ENCODE results near the gene SIK3. TPM values are rescaled to one million over a fixed set of nuclear protein-coding genes. Genes with fewer than 3 reads are reported as not detected.

Gene SIK3
- total and polyA plus RNA-seq, 4 donors, result 6.4 to 64.2 (median 39.0) TPM

DNA sequence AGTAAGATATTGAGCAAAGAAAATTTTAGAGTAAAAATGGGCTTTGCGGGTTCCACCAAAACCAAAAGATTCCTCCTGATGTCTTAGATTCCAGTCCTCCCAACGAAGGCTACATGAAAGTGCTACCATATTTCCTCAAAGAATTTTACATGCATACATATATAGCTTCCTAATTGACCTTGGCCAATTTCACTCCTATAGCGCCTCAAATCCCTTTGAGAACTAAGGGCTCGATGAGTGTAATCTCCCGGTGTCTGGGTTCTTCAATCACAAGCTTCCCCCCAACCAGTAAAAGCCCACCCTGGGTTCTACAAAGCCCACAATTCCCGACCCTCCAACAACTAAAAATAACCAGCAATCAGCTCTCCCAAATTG is 1.2 kb downstream of the SIK3 start:
- H3K4me1 ChIP-seq (ENCODE audit: control insufficient read depth in 1 of 2, insufficient read depth in 2 of 2, low read length in 2 of 2), result peaks cover 2 to 4% of the 10 kb centered on the region in 2 donors

DNA sequence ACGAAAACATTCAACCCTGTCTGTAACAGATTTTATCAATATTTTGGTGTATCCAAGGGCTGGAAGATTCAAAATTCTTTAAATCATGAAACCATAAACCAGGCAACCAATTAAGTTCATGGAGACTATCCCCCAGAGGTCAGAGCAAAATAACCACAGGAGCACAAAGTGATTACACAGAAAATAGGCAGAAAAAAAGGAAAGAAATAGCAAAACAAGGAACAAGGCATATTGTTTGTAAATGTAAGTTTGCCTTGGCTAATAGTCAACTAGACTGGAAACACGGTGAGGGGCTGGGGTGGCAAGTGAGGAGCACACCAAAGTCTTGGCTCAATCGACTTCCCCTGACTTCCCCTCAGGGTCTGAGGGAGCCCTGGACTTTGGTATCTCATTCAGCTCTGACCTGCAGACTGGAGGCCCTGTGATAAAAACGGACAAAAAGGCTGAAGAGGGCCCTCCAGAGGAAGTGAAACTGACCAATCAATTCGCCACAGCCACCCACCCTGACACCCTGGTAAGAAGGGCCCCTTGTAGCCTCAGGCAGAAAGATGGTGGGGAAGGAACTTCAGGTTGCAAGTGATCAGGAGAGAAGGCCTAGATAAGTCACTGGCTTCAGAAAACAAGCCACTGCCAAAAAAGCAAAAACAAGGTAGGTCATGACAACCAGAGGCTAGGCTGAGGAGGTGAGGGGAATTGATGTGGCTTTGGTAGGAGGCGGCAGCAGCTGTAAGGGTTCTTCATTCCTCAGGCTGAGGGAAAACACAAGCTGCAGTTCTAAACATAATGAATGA is 1.8 kb downstream of the SIK3 start:
- Histone ChIP-seq H3K9me3 (ENCODE audit: control insufficient read depth, low read length) (no peaks in the 10 kb centered on the region), H3K27ac (ENCODE audit: low read depth in 1 of 2, low read length in 2 of 2) (peak overlapping the region; percentile 16 to 53), H3K4me3 (ENCODE audit: low read length in 2 of 2) (peak overlapping the region in 1 of 2 donors; percentile 97), H3K4me1 (ENCODE audit: control insufficient read depth in 1 of 2, insufficient read depth in 2 of 2, low read length in 2 of 2) (peaks cover 2 to 4% of the 10 kb centered on the region in 2 donors), H3K27me3 (ENCODE audit: control insufficient read depth in 1 of 2, insufficient read depth in 2 of 2, low read length in 1 of 2) (no peaks in the 10 kb centered on the region), H3K36me3 (ENCODE audit: control insufficient read depth in 1 of 2, insufficient read depth in 2 of 2, low read length in 1 of 2) (no peaks in the 10 kb centered on the region)
- no peak for ATAC-seq (ENCODE audit: low FRiP score)
- intact Hi-C loops (cut with DNase I), result loop anchor here in 1 of 2 donors (10.0 kb wide), 1 partner anchor 112 kb away; no protein-coding TSS in a partner anchor
- no peak for DNase-seq
- 52 to 54% methylated on average over 6 of the region's 6 CpGs for WGBS, 2 donors

More for the DNA sequence above, 1.2 kb downstream of the SIK3 start:
- Histone ChIP-seq H3K4me3 (ENCODE audit: low read length in 2 of 2) (peak overlapping the region; percentile 93 to 97), H3K36me3 (ENCODE audit: control insufficient read depth in 1 of 2, insufficient read depth in 2 of 2, low read length in 1 of 2) (no peaks in the 10 kb centered on the region), H3K9me3 (ENCODE audit: control insufficient read depth, low read length) (no peaks in the 10 kb centered on the region), H3K27ac (ENCODE audit: low read depth in 1 of 2, low read length in 2 of 2) (peak overlapping the region; percentile 64 to 81), H3K27me3 (ENCODE audit: control insufficient read depth in 1 of 2, insufficient read depth in 2 of 2, low read length in 1 of 2) (no peaks in the 10 kb centered on the region)
- 47 to 50% methylated on average over 6 of the region's 6 CpGs for WGBS, 2 donors
- intact Hi-C loops (cut with DNase I), result loop anchor here in 1 of 2 donors (10.0 kb wide), 1 partner anchor 112 kb away; no protein-coding TSS in a partner anchor
- ATAC-seq (ENCODE audit: low FRiP score) (no peak), DNase-seq (no peak)

DNA sequence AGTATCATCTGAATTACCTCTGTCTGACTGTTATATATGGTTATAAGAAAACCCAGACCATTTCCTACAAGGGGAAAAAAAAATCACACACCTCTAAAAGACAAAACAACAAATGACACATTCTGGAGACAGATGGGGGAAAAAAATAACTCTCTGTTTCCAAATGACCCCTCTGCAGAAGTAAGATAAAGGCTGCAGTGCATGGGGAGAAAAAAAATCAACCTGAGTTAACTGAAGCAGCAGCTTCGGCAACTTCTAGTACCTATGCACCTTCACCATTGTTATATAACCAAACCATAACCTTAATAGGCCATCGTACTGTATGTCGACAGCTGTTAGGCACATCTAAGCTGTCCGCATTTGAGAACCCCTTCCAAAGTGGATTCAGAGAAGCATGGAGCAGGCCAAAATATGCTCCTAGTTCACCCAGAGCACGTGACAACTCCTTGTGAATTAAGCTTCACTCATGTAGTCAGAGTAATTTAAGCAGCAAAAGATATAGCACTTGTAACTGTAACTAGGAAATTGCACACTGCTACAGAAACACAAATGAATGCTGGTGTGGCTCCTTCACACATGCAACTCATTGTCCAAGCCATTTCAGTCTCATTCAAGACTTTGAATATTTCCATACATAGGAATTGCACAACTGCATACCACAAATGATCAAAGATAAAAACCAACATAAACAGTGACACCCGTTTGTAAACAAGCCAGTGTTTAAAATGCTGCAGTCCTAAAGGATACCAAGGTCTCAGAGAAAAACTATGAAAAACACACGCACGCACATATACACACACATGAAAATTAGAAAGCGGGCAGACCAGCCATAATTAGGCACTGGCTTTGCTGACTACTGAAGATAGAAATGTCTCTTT is 2.7 kb downstream of the SIK3 start:
- no peak for DNase-seq
- Histone ChIP-seq H3K4me1 (ENCODE audit: control insufficient read depth in 1 of 2, insufficient read depth in 2 of 2, low read length in 2 of 2) (peaks cover 3 to 4% of the 10 kb centered on the region in 2 donors), H3K27ac (ENCODE audit: low read depth in 1 of 2, low read length in 2 of 2) (peak overlapping the region in 1 of 2 donors; percentile 21), H3K27me3 (ENCODE audit: control insufficient read depth in 1 of 2, insufficient read depth in 2 of 2, low read length in 1 of 2) (no peaks in the 10 kb centered on the region), H3K9me3 (ENCODE audit: control insufficient read depth, low read length) (no peaks in the 10 kb centered on the region), H3K36me3 (ENCODE audit: control insufficient read depth in 1 of 2, insufficient read depth in 2 of 2, low read length in 1 of 2) (no peaks in the 10 kb centered on the region), H3K4me3 (ENCODE audit: low read length in 2 of 2) (no peak overlapping the region)
- no peak for ATAC-seq (ENCODE audit: low FRiP score)
- intact Hi-C loops (cut with DNase I), result loop anchor here in 1 of 2 donors (10.0 kb wide), 1 partner anchor 111 kb away; no protein-coding TSS in a partner anchor
- 39 to 49% methylated on average over 9 of the region's 9 CpGs for WGBS, 2 donors

- no peak overlapping the region for H3K4me3 ChIP-seq (ENCODE audit: low read length in 2 of 2)
- WGBS, 2 donors, result 4% methylated on average over 4 of the region's 4 CpGs
- no peak overlapping the region for H3K27ac ChIP-seq (ENCODE audit: low read depth in 1 of 2, low read length in 2 of 2)
- H3K4me1 ChIP-seq (ENCODE audit: control insufficient read depth in 1 of 2, insufficient read depth in 2 of 2, low read length in 2 of 2), result peaks cover 3 to 4% of the 10 kb centered on the region in 2 donors
- H3K36me3 ChIP-seq (ENCODE audit: control insufficient read depth in 1 of 2, insufficient read depth in 2 of 2, low read length in 1 of 2), result no peaks in the 10 kb centered on the region
- ATAC-seq (ENCODE audit: low FRiP score) (no peak), DNase-seq (no peak)
- H3K27me3 ChIP-seq (ENCODE audit: control insufficient read depth in 1 of 2, insufficient read depth in 2 of 2, low read length in 1 of 2), result no peaks in the 10 kb centered on the region
- H3K9me3 ChIP-seq (ENCODE audit: control insufficient read depth, low read length), result no peaks in the 10 kb centered on the region
- intact Hi-C loops (cut with DNase I), result loop anchor here in 1 of 2 donors (10.0 kb wide), 1 partner anchor 110 kb away; no protein-coding TSS in a partner anchor
These were observed 3.5 kb downstream of the SIK3 start for GRCh38 chr11:117094776-117095175.

DNA sequence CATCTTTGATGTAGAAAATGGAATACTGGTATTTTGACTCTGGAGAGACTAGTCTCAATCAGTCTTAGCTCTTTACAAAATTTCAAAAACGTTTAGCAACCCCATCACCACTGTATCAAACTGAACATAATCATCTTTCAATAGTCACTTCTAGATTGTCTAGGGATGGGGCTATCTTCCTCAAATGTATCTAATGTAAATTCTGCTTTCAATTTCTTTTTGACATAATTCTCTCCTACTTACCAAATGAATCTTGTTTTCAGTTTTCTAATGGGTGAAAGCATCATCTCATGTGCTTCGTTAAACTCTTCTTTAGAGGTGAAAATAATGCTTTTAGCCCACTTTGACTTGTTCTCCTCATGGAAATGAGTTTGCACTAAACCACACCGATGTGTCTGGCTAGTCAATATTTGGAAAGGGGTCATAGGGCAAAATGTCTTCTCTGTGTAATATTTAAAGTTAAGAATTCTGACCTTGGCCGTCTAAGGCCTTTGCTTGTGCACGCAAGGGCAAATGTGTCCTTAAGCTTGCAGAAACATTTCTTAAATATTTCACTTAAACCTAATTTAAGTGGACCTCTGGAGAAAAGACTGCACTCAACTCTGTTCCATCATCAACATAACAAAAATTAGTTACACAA is 5.2 kb downstream of the SIK3 start:
- no peaks in the 10 kb centered on the region for H3K9me3 ChIP-seq (ENCODE audit: control insufficient read depth, low read length)
- peaks cover 1 to 4% of the 10 kb centered on the region in 2 donors for H3K4me1 ChIP-seq (ENCODE audit: control insufficient read depth in 1 of 2, insufficient read depth in 2 of 2, low read length in 2 of 2)
- no peak overlapping the region for H3K4me3 ChIP-seq (ENCODE audit: low read length in 2 of 2)
- H3K27ac ChIP-seq (ENCODE audit: low read depth in 1 of 2, low read length in 2 of 2), result peak overlapping the region in 1 of 2 donors; percentile 21
- WGBS, 2 donors, result 9 to 19% methylated on average over 5 of the region's 5 CpGs
- no peaks in the 10 kb centered on the region for H3K27me3 ChIP-seq (ENCODE audit: control insufficient read depth in 1 of 2, insufficient read depth in 2 of 2, low read length in 1 of 2)
- DNase-seq (no peak), ATAC-seq (ENCODE audit: low FRiP score) (no peak)
- H3K36me3 ChIP-seq (ENCODE audit: control insufficient read depth in 1 of 2, insufficient read depth in 2 of 2, low read length in 1 of 2), result no peaks in the 10 kb centered on the region
- intact Hi-C loops (cut with DNase I), result loop anchor here in 1 of 2 donors (10.0 kb wide), 1 partner anchor 108 kb away; no protein-coding TSS in a partner anchor

GRCh38 chr11:117091753-117092477 is 6.3 kb downstream of the SIK3 start:
- Histone ChIP-seq H3K4me3 (ENCODE audit: low read length in 2 of 2) (no peak overlapping the region), H3K36me3 (ENCODE audit: control insufficient read depth in 1 of 2, insufficient read depth in 2 of 2, low read length in 1 of 2) (no peaks in the 10 kb centered on the region), H3K27ac (ENCODE audit: low read depth in 1 of 2, low read length in 2 of 2) (peak overlapping the region; percentile 21 to 71), H3K27me3 (ENCODE audit: control insufficient read depth in 1 of 2, insufficient read depth in 2 of 2, low read length in 1 of 2) (no peaks in the 10 kb centered on the region), H3K4me1 (ENCODE audit: control insufficient read depth in 1 of 2, insufficient read depth in 2 of 2, low read length in 2 of 2) (peaks cover 1 to 6% of the 10 kb centered on the region in 2 donors), H3K9me3 (ENCODE audit: control insufficient read depth, low read length) (no peaks in the 10 kb centered on the region)
- ATAC-seq (ENCODE audit: low FRiP score) (no peak), DNase-seq (no peak)
- intact Hi-C loops (cut with DNase I), result loop anchor here in 1 of 2 donors (10.0 kb wide), 1 partner anchor 107 kb away; no protein-coding TSS in a partner anchor
- 96 to 97% methylated on average over 4 of the region's 4 CpGs for WGBS, 2 donors

- no peak for ATAC-seq (ENCODE audit: low FRiP score)
- Histone ChIP-seq H3K4me3 (ENCODE audit: low read length in 2 of 2) (peak overlapping the region in 1 of 2 donors; percentile 11), H3K9me3 (ENCODE audit: control insufficient read depth, low read length) (no peaks in the 10 kb centered on the region), H3K4me1 (ENCODE audit: control insufficient read depth in 1 of 2, insufficient read depth in 2 of 2, low read length in 2 of 2) (peaks cover 1 to 7% of the 10 kb centered on the region in 2 donors), H3K27me3 (ENCODE audit: control insufficient read depth in 1 of 2, insufficient read depth in 2 of 2, low read length in 1 of 2) (no peaks in the 10 kb centered on the region), H3K36me3 (ENCODE audit: control insufficient read depth in 1 of 2, insufficient read depth in 2 of 2, low read length in 1 of 2) (no peaks in the 10 kb centered on the region), H3K27ac (ENCODE audit: low read depth in 1 of 2, low read length in 2 of 2) (no peak overlapping the region)
- intact Hi-C loops (cut with DNase I), result loop anchor here in 1 of 2 donors (10.0 kb wide), 1 partner anchor 105 kb away; no protein-coding TSS in a partner anchor
- no peak for DNase-seq
- 26 to 31% methylated on average over 5 of the region's 5 CpGs for WGBS, 2 donors
These were observed 8.0 kb downstream of the SIK3 start for GRCh38 chr11:117090111-117090706.
